Activated B cell treated with CpG ODN at 0.5 μM for 24 hours (primary cell): ENCODE results near the gene COL18A1. TPM values are rescaled to one million over a fixed set of nuclear protein-coding genes. Genes with fewer than 3 reads are reported as not detected.

ENCODE experiments used
- ATAC-seq: fragments of 200-7000 bp; cut with Tn5 transposase; one replicate; pipeline ENCODE4 v1.10.0; 2021; ENCODE audit warnings: low read depth, mild to moderate bottlenecking, moderate library complexity
- CTCF ChIA-PET: fragments of 350-600 bp; sonication (Branson Sonifier 250); formaldehyde crosslinking; loops from one replicate; lab custom pipeline; 2021; ENCODE audit warnings: antibody characterized with exemption; lab: Charles Lee
- POLR2A ChIA-PET: fragments of 350-600 bp; sonication (Branson Sonifier 250); formaldehyde crosslinking; loops from one replicate; lab custom pipeline; 2021; ENCODE audit warnings: antibody characterized with exemption; lab: Charles Lee
- DNase-seq: peaks from one replicate; pipeline ENCODE4 v3.0.0; 2022
- H3K27ac Mint-ChIP-seq: one replicate; pipeline ENCODE4 v1.8.0; 2020; ENCODE audit warnings: mixed read lengths
- H3K27me3 Mint-ChIP-seq: one replicate; pipeline ENCODE4 v1.8.0; 2021; ENCODE audit warnings: mixed read lengths
- H3K36me3 Mint-ChIP-seq: one replicate; pipeline ENCODE4 v1.8.0; 2021; ENCODE audit warnings: low read depth, mixed read lengths
- H3K4me1 Mint-ChIP-seq: one replicate; pipeline ENCODE4 v1.8.0; 2021; ENCODE audit warnings: mixed read lengths
- H3K4me3 Mint-ChIP-seq: one replicate; pipeline ENCODE4 v1.8.0; 2020; ENCODE audit warnings: mild to moderate bottlenecking, mixed read lengths
- H3K9me3 Mint-ChIP-seq: one replicate; pipeline ENCODE4 v1.8.0; 2020; ENCODE audit warnings: mixed read lengths
- intact Hi-C: fragments of 100-400 bp; cut with micrococcal nuclease; formaldehyde crosslinking; loops from one replicate; pipeline ENCODE4 v1.15.1; 2024
- total RNA-seq: library from RNA; stranded (reverse); gene quantifications from 2 replicates; pipeline ENCODE4 v1.2.3, GENCODE V29; 2022
- TF ChIP-seq, protein P1 (sequence below): fragments of 200-600 bp; IDR thresholded peaks from one replicate; pipeline ENCODE4 v1.8.0; 2022; ENCODE audit warnings: antibody characterized with exemption, mild to moderate bottlenecking

Gene COL18A1
- total RNA-seq, 1 donor from 2014 or later: 1.6 TPM

GRCh38 chr21:45405819-45406762 lies 1.1 kb downstream of the COL18A1 start:
- intact Hi-C loops: no loop called here
- DNase-seq (no peak), ATAC-seq (no peak)
- POLR2A ChIA-PET: no interaction called here
- Mint-ChIP-seq H3K27ac (no peak overlapping the region), H3K4me1 (peaks cover 14% of the 10 kb centered on the region), H3K9me3 (peaks cover 10% of the 10 kb centered on the region), H3K4me3 (peak overlapping the region; percentile 60), H3K27me3 (peaks cover 64% of the 10 kb centered on the region), H3K36me3 (peaks cover 2% of the 10 kb centered on the region)
- TF ChIP-seq, protein P1, sequence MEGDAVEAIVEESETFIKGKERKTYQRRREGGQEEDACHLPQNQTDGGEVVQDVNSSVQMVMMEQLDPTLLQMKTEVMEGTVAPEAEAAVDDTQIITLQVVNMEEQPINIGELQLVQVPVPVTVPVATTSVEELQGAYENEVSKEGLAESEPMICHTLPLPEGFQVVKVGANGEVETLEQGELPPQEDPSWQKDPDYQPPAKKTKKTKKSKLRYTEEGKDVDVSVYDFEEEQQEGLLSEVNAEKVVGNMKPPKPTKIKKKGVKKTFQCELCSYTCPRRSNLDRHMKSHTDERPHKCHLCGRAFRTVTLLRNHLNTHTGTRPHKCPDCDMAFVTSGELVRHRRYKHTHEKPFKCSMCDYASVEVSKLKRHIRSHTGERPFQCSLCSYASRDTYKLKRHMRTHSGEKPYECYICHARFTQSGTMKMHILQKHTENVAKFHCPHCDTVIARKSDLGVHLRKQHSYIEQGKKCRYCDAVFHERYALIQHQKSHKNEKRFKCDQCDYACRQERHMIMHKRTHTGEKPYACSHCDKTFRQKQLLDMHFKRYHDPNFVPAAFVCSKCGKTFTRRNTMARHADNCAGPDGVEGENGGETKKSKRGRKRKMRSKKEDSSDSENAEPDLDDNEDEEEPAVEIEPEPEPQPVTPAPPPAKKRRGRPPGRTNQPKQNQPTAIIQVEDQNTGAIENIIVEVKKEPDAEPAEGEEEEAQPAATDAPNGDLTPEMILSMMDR: no peak
- CTCF ChIA-PET: no interaction called here

DNA sequence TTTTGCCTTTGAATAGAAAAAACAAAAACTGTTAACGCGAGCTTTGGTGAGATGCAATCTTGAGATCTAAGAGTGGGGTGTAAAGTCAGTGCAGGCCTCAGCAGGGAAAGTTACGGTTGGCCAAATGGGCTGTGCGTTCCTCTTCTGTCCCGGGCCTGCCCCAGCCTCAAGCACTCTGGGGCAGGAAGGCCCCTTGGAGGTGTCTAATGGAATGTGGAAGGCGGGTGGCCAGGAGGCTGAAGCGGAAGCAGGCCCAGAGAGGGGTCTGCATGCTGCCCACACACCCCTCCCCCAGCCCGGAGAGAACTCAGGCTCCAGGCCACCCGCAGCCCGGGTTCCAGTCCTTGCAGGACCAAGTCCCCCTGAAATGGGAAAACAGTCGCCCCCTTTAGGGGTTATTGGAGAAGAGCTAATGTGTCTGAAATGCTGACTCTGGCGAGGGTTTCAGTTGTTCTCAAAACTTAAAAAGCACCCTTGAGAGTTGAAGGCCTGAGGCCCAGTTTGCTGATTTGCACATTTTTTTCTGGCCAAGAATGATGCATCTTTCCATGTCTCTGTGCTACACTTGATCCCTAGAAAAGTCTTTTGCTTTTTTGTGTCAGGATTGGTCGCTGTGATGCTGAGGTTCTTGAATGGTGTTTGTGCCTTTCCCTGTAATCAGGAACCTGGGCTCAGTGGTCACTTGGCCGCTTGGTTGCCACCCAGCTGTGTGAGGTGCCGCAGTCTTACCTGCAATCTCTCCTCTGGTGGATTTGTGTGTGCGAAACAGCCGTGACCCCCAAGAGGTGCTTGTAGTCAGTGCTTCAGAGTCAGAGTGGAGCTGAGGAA lies 2.0 kb downstream of the COL18A1 start:
- Mint-ChIP-seq H3K36me3 (no peaks in the 10 kb centered on the region), H3K4me3 (peak overlapping the region; percentile 60), H3K27ac (no peak overlapping the region), H3K27me3 (peaks cover 55% of the 10 kb centered on the region), H3K4me1 (peaks cover 14% of the 10 kb centered on the region), H3K9me3 (peaks cover under 1% of the 10 kb centered on the region)
- ChIA-PET CTCF (no interaction called here), POLR2A (no interaction called here)
- TF ChIP-seq, protein P1: no peak
- no peak for ATAC-seq
- intact Hi-C loops: no loop called here
- DNase-seq: no peak

DNA sequence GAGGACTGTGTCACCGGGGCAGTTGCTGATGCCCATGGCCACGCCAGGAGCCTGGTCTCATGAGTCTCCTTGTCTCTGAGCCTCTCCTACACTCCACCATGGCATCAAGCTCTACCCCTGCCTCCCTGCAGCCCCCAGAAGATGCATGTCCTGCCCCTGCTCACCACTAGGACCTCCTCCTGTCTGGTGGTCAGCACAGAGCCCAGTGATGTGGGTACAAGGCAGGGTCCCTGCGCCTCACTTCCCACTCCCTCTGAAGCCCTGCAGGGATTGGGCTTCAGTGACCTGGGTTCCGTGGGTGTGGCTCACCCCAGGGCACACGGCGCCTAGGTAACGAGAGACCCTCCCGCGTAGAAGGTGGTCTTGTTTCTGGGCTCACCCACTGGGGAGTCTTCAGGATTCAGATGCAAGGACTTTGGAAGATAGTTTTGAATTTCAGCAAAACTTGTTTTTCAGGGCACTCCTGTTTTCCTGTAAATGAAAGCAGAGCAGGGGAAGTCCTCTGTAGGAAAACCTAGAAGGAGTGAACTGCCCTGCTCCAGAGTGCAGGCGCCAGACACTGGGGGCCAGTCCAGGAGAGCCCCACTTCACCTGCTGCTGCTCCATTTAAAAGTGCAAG lies 2.8 kb downstream of the COL18A1 start:
- intact Hi-C loops: no loop called here
- H3K27ac Mint-ChIP-seq: no peak overlapping the region
- ChIA-PET POLR2A (no interaction called here), CTCF (no interaction called here)
- H3K4me3 Mint-ChIP-seq: no peak overlapping the region
- DNase-seq (no peak), ATAC-seq (no peak)
- H3K27me3 Mint-ChIP-seq: peaks cover 50% of the 10 kb centered on the region
- H3K4me1 Mint-ChIP-seq: peaks cover 14% of the 10 kb centered on the region
- no peaks in the 10 kb centered on the region for H3K9me3 Mint-ChIP-seq
- H3K36me3 Mint-ChIP-seq: no peaks in the 10 kb centered on the region
- TF ChIP-seq, protein P1: no peak

DNA sequence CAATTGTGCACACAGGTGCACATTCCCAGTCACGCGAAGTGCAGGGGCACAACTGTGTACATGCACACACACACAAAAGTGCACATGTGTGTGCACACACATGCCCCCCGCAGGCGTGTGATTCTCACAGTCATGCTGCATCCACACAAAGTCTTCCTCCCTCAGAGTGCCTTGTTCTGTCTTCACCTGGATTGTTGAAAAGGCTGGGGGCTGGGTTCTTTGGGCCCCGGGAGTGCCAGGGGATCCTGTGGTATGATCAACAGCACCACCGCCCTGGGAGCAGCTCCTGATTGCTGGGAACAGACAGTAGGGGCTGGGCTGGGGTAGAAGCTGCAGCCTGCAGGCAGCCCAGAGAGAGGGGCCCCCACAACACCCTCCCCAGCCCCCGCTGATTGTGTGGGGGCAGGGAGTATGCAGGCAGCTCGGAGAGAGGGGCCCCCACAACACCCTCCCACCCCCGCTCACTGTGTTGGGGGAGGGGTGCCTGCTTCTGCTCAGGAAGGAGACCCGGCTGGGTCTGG lies 3.4 kb downstream of the COL18A1 start:
- H3K27me3 Mint-ChIP-seq: peaks cover 45% of the 10 kb centered on the region

More for the DNA sequence above, 3.4 kb downstream of the COL18A1 start:
- Mint-ChIP-seq H3K9me3 (no peaks in the 10 kb centered on the region), H3K27ac (no peak overlapping the region), H3K4me1 (peaks cover 14% of the 10 kb centered on the region), H3K36me3 (no peaks in the 10 kb centered on the region), H3K4me3 (no peak overlapping the region)
- TF ChIP-seq, protein P1: no peak
- ChIA-PET POLR2A (no interaction called here), CTCF (no interaction called here)
- intact Hi-C loops: no loop called here
- ATAC-seq (no peak), DNase-seq (no peak)
